Fibroblast of pulmonary artery (primary cell): Measurements from ENCODE around the gene SMG6.

Source experiments
- DNase-seq: peaks from one replicate; pipeline ENCODE4 v3.0.0-alpha.2; 2010; ENCODE audit warnings: low read depth
- H3K4me3 ChIP-seq: replicated peaks from 2 replicates; pipeline ENCODE4 v1.5.1; 2011; ENCODE audit warnings: low read depth, mild to moderate bottlenecking, control low read depth, low read length, moderate library complexity
- CTCF ChIP-seq: IDR thresholded peaks from 2 replicates; pipeline ENCODE4 v1.5.1; 2011; ENCODE audit warnings: mild to moderate bottlenecking, control low read depth, low read length, inconsistent platforms; ENCODE audit errors: missing control alignments

Gene SMG6

DNA sequence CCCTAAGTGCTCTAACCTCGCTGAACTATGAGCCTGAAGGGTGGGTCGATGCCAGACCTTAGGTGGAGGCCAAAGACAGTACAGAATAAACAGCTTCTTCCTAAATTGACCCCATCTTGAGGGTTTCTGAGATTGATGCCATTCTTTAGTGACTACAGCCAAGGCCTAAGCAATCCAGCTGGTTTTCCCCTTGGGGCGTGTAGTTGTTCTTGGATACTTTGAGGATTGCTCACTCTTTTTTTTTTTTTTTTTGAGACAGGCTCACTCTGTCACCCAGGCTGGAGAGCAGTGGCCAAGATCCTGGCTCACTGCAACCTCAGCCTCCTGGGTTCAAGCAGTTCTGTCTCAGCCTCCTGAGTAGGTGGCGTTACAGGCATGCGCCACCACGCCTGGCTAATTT lies 259.8 kb downstream of the SMG6 start:
- H3K4me3 ChIP-seq = no peak overlapping the region
- DNase-seq = no peak
- no peak for TF ChIP-seq CTCF

GRCh38 chr17:2042933-2043332 lies 260.7 kb downstream of the SMG6 start:
- H3K4me3 ChIP-seq = peak overlapping the region; percentile 94
- DNase-seq = no peak
- TF ChIP-seq CTCF = no peak

DNA sequence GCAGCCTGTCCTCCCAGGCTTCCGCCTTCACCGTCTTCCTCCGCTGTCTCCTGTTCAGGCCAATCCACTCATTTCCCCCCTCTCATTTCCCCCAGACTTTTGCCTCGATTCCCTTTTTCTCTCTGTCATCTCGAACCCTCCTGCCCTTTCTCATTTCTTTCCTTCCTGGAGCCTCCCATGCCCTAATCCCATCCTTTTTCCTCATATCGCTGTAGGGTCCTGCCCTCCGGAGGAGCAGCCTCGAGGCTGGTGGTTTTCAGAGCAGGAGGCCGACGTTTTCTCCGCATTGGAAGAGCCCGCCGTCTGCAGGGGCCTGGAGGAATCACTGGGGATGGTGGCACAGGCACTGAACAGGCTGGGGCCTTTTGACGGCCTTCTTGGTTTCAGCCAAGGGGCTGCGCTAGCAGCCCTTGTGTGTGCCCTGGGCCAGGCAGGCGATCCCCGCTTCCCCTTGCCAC lies 261.2 kb downstream of the SMG6 start:
- peak overlapping the region; percentile 94 for H3K4me3 ChIP-seq
- TF ChIP-seq CTCF = peak; percentile 48
- DNase-seq = peak; percentile 59

- peak; percentile 34 for TF ChIP-seq CTCF
- peak within 1 kb of the TSS; percentile 94 for H3K4me3 ChIP-seq
- DNase-seq = peak; percentile 95
These were observed 261.8 kb downstream of the SMG6 start, which contains the start of gene OVCA2 for GRCh38 chr17:2041561-2042389. Gene OVCA2 (plus strand): TSS chr17:2042022. CDS start chr17:2042048, 26 bp downstream.

- peak overlapping the region; percentile 94 for H3K4me3 ChIP-seq
- TF ChIP-seq CTCF = no peak
- DNase-seq = no peak
These were observed 262.5 kb downstream of the SMG6 start for GRCh38 chr17:2040942-2041560.

- DNase-seq = no peak
- no peak for TF ChIP-seq CTCF
- no peak overlapping the region for H3K4me3 ChIP-seq
These were observed 263.3 kb downstream of the SMG6 start for GRCh38 chr17:2040219-2040827.
